ENCODE measurements around the gene IL5RA.

IL5RA gene

DNA sequence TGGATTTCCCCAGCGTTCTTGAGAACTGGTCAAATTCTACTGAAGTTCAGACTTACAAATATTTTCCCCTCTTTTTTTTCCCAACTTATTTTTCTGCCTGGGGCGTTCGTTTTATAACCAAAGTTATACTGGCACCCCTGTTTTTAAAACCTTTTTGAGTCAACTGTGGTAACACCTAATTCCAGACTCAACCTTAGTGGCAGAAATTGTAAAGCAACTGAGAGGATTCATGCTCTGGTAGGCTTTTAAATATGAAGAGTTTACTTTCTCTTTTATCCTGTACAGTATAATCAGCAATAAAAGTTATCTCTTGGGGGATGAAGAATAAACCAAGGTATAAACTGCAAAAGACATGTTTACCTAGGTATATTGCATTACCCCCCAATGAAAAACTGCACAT, 2.3 kb downstream of the IL5RA start:
- DNase-seq (ENCODE audit: low read depth): no peak

DNA sequence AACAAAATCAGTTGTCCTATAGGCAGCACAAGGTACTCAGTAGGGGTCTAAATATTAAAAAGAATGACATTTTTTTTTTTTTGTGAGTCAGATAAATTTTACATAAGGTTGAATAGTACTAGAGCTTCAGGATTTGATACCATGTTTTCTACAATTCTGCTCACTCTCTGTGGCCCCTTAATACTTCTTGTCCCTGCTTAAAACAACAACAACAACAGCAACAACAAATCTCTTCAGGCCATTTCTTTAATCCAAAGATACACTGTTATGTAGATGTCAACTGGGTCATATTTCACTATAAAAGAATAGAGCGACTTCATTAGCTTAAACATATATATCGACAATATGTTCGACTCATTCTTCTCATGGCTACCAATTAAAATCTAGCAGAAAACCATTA, 3.0 kb downstream of the IL5RA start:
- no peak for DNase-seq (ENCODE audit: low read depth)

DNA sequence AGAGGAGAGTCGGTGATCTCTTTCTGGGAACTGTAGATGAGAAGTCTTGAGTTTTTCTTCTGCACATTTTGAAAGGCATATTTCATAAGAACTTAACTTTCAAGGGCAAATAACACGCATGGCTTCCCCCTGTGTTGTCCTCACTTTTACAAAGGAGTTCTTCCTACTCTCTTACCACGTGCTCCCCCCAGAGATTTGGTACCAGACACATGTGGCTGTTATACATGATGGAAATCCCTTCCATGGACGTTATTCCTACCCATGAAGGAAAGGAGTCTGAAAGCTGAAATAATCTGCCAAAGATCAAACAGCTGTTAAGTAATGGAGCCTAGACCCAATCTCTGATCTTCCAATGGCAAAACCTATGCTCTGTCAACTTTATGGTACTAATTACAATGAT, 4.4 kb downstream of the IL5RA start:
- DNase-seq (ENCODE audit: low read depth): no peak

DNA sequence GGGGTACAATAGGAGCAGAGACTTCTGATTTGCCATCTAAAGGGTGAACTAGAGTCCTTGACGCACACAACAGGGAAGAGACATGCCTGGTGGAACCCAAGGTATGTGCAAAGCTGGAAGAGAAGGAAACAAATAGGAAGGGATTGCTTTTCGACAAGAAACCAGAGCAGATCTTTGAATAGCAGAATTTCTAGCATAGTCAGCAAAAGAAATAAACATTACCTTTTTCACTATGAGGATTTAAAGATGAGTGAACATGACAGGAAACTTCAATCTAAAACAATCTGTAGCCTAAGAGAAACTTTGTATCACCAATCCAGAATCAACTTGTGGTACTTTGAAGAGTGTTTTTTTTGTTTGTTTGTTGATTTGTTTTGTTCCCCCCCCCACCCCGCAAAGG, 4.9 kb downstream of the IL5RA start:
- no peak for DNase-seq (ENCODE audit: low read depth)

DNA sequence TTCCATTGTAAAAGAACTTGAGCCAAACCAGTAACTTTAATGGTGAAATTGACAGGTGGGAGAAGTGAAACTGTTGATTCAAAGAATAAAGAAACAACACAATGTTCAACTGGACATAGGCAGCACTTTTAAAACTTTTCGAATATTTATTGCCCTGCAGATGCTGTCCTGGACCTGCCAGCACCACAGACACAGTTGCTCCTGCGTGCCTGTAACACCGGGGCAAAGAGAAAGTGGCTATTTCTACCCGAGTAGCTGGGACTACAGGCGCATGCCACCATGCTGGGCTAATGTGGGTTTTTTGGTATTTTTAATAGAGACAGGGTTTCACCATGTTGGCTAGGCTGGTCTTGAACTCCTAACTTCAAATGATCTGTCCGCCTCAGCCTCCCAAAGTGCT, 7.4 kb downstream of the IL5RA start:
- no peak for DNase-seq (ENCODE audit: low read depth)

DNA sequence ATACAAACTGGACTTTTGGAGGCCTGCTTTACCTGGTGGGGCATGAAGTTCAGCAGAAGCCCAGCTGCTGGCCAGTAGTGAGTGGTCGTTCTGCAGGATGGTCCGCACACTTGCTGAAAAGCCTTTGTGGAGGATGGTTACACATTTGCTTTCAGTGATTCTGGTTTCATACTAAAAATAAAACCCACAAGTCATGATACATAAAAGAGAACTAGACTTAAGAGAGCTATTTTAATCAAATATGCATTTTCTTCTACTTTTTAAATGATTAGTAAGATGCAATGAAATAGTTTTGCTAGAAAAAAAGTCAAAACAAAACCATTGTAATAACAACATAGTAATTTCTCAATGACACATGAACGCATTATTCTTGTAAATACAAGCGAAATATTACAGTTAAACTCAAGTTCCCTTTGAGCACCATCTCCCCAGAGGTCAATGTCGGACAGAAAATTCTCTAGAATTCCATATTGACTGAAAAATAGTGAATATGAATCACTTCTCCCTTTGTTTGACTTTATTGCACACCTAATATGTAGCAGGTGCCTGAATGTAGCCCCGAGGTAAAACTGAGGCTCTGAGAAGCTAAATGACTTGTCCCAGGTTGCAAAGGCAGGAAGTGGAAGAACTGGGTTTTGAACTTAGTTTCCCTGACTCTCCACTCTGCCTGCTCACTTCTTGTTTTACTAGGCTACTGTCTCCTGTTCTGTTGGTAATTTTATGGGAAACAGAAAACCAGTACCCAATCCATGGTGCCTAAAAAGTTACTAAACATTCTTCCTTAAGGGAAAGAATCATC, 8.3 kb downstream of the IL5RA start:
- DNase-seq (ENCODE audit: low read depth): no peak

DNA sequence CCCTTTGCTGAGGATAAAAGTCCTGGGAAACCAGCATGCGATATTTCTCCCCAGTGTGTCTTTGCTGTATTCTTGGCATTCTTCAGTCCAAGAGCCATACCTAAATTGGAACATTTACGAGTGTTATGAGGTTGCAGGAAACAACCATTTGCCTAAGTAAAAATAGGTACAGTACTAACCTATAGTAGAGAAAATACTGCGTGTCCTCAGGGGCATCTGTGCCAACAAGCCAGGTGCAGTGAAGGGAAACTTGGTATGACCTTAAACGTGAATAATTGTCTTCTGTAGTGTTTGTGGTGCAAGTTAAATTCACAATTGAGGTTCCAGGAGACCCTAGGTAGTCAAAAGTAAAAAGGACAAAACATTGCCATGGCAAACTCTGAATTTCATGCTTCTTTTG, 12.2 kb downstream of the IL5RA start:
- DNase-seq (ENCODE audit: low read depth): no peak

DNA sequence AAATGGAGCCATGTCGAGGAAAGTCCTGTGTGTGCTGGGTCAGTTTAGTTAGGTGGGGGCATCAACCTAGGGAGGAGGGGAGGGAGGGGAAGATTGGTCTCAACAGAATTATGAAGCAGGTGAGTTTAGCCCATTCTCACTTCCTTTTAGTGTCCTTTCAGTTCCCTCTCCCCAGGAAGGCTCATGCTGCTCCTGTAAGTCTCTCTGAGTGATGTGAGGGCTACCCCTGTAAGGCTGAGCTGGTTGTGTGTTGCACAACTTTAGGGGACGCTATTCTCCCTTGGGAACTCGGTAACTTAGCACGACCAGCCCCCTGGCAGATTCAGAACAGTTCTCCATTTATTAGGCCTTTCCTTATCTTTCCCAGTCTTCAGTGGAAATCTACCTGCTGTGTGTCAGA, 21.2 kb downstream of the IL5RA start:
- DNase-seq (ENCODE audit: low read depth): no peak

DNA sequence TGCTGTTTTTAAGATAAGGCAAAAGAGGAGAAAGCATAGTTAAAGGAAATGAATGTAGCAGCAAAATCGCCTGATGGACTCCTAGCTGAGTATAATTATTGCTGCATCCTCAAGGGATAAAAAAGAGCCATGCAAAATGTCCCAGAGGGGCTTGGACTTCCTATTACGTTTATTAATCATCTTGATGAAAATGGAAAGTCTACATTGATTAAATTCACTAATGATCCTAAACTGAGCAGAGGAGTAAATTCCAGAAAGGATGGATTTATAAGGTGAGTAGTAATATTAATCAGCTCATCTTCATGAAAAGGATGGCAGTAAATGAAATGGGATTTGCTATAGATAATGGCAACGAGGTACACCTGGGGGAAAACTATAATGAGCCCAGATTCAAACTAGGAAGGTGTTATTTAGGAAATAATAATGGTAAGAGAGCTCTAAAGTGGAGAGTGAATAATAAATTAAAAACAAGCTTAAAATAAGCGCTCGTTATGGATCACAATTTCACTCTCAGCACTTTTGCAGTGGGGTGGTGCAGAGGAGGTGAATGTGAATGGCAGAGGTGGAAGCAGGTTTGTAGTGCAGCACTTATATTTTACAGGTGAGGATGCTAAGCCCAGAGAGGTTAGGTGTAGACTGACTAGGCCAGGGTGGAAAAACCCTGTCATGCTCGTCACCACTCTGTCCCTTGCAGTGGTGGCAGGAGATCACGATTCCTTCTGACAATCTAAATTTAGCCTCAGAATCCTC, 22.3 kb downstream of the IL5RA start:
- DNase-seq (ENCODE audit: low read depth): no peak

DNA sequence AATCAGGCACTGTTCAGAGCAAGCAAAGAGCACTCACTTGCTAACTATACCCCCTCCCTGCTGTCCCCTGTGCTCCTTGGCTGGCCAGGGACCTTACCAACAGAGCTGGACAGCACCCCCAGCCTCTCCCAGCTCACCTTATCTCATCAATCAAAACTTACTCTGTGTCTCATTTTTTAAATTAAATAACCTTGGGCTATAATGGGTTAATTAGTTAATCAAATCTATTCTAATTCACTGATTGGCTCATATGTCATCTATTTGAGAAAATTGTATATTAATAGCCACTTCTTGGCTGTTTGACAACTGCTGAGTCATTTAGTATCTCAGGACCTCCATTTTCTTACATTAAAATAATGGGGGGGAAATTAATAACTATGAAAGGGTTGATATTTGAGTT, 22.9 kb downstream of the IL5RA start:
- no peak for DNase-seq (ENCODE audit: low read depth)

DNA sequence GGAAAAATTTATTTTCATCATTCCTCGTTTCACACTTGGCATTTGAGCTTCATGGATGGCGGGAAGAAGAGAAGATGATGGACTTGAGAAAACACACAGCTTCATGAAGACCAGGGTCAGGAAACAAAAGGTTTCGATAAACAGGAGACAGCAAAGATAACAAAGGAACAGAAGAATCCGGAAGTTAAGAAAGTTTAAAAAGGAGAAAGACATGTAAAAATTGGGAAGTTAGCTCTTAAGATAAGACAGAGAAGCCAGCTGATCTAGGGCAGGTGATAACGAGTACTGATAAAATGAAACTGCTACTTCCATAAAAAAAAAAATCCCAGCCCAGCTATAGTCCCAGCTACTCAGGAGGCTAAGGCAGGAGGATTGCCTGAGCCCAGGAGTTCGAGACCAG, 23.9 kb downstream of the IL5RA start:
- no peak for DNase-seq (ENCODE audit: low read depth)

DNA sequence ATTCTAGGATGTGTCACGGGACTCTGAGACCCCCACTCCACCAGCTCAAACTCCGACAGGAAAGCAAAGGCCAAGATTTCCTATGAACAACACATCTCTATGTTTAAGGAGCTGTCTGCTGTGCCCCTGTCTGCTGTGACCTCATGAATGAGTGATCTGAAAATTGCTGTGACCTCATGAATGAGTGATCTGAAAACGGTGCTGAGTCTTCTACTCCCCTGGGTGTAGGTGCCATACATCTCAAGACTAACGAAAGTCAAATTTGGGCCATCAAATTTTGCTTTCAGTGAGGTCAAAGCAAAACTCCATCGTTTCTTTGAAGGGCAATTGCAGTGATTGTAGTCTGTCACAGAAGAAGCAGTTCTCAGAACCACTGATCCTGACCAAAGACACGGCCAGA, 24.4 kb downstream of the IL5RA start:
- DNase-seq (ENCODE audit: low read depth): no peak

DNA sequence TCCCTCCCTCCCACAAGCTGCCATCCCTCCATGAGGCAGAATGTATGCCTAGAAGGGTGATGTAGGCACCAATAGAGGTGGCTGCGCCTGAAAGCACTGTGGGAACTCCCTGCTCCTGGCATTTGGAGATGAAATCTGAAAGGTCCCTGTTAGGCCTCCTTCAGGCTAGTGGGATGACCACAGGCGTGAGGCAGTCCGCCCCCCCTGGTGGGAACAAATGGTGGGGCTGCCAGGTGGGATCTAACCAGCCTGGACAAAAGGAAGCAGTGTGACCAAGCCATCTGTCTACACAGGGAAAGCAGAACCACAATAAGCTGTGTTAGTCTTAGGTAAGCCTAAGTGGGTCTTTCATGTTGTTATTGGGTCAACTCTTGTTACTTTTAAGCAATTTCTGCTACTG, 25.3 kb downstream of the IL5RA start:
- no peak for DNase-seq (ENCODE audit: low read depth)

DNA sequence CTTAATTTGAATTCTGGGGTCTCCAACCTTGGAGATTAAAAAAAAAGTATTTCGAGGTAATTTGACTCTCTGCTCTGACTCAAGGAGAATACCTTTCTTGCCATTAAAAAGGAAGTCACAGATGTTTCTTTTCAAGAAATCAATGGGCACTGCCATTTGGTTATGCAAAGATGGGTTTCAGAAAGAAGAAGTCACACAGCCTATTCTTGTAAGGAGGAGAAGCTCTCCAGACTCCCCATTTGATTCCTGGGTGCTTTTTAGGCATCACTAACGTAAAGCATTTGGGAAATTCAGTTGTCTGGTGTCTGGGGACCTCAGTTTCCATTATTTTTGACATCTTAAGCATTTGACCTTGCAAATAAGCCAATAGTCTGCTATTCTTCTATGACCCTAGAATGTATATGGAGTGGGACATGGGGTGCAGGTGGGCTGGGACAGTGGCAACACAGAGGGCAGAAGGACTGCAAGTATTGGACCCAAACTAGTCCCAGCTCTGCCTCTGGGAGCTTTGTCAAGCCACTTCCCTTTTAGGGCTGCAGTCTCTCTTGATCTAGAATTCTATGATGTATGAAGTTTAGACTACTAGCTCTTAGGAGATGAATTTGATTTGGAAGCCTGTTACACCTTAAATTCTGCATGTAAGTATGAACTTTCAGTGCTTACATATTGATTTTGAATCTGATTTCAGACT, 27.8 kb downstream of the IL5RA start:
- no peak for DNase-seq (ENCODE audit: low read depth)

DNA sequence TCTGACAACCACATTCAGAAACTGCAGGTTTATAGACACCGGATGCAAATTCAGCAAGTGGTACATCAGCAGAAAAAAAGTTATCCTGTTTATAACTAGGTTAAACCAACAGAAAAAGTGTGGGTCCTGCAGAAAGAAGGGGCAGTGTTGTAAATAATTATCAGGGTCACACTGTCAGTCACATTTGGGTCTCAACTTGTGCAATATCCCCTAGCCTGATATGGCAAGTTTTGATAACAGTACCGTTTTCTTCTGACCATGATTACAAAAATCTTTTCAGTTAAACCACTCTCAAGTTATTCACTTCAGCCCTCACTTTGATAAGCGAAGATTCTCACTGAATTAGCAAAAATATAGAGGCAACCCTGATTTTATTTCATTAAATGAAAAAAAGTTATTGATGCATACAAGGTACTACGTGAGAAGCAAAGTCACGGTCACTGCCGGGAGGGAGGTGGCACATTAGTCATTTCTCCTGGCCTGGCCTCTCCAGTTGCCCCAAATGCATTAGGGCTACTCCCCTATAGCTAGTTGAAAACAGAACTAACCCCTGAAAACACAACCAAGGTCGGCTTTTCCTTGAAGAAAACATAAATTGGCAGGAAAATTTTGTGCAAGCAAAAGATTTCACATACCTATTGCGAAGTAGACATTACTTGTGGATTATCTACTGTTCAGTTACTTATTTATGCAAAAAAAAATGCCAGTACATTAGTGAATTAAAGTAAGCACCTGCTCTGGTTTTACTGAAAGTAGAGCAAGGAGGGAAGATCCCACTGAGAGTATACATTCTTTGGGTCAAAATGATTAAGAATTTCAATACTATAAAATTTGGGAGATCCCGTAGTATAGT, 28.6 kb downstream of the IL5RA start:
- DNase-seq (ENCODE audit: low read depth): no peak

DNA sequence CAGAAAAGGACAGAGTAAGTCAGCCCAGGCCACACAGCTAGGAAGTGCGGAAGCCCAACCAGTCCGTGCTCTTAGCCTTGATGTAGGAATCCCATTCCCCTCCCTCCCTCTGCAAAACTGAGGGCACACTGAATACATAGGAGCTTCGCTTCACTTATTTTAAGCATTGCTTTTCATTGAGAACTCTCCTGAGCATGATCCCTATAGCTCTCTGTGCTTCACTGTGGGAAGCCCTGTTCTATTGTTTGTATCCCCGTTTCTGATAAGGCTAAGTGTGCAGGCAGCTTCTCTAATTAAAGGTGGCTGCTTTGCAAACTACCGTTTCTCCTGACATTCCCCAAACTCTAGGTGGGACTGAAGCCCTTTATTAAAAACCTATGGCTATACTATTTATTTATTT, 29.9 kb downstream of the IL5RA start:
- no peak for DNase-seq (ENCODE audit: low read depth)

DNA sequence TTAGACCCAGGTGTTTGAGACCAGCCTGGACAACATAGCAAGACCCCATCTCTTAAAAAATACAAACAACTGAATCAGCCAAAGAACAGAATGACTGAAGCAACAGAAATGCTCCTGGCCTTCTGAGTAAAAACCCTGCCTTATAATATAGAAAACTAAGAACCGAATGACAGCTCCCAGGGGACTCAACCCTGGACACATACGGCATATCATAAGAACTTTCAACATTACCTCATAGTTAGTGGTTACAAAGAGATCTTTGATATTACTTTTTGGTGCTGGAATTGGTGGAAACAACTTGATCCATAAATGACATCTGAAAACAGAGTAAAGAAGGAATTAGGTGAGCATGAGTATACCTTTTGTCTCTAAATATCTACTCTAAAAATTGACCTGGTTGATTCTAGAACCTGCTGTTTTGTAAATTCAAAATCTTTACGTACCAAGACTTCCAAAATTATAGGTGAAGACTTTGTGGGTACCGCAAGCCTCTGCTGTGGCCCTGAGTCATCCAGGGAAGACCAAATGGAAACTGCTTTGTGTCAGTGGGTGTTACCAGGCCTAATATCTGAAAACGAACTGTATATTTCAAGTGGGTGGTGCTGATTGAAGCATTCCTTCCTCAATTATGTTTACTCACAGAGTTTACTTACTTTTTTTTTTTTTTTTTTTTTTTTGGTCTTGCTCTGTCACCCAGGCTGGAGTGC, 35.5 kb downstream of the IL5RA start:
- no peak for DNase-seq (ENCODE audit: low read depth)

DNA sequence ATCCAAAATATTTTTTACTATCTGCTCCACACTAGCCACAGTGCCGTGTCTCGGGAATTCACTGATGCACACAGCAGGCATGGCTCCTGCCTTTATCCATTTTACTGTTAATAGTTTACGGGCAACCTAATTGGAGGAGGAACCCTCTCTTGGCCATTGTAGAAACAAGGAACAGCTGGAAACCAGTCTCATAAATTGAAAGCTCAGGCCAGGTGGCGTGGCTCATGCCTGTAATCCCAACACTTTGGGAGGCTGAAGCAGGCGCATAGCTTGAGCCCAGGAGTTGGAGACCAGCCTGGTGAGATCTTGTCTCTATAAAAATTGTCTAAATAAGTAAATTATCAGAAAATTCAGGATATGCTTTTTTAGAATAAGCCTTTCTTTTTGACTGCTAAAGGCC, 39.0 kb downstream of the IL5RA start:
- DNase-seq (ENCODE audit: low read depth): no peak

DNA sequence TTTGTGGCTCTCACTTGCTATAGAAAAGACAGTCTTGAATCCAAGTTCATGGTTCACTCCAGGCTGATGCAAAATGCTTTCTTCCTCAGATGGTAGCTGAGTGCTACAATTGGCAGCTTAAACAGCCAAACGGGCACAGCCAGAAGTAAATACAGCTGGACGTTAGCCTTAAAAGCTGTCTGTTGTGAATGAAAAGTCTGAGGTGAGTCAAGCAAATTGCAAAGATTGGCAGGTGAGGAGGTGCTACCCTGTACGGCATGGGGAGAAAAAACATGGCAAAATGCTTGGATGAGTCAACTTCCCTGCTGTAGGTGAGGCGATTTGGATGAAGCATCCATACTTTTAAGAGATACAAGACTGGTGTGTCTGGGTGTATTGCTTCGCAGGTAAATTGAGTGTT, 40.5 kb downstream of the IL5RA start:
- no peak for DNase-seq (ENCODE audit: low read depth)

DNA sequence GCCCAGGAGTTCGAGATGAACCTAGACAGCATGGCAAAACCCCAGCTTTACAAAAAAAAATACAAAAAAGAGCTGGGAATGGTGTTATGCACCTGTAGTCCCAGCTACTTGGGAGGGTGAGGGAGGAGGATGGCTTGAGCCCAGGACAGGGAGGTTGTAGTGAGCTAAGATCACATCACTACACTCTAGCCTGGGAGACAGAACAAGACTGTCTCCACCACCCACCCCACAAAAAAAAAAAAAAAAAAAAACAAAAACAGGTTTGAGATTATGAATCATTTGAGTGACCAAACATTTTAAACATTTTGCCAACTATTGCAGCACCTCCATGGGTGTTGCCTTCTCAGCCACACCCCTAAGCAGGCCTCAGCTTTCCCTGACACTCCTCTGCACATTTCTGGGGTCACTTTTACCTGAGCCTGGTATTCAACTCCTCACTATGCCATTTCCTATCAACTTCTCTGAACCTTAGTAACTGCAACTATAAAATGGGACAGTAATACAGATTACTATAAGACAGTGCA, 41.8 kb downstream of the IL5RA start:
- no peak for DNase-seq (ENCODE audit: low read depth)

DNA sequence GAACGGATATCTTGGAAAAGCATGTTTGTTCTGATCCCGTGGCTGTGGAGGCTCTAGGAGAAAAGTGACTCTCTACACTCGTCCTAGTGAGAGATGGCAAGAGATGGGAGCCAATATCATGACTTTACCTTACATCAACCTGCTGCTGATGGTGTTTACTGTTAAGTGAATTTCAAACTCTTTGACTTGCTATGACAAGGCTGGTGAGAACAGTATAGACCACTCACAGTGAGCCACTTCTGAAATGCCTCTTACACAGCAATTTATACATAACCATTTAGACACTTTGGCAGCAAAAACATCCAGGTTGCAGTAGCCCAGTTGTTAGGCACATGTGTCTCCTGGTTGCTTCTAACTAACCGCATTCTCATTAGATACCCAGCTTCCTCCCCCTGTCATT, 43.3 kb downstream of the IL5RA start:
- no peak for DNase-seq (ENCODE audit: low read depth)
